LoVo (cell line): ENCODE results near the gene MTFR1L.
A peak's percentile ranks its signal among the peaks of the same experiment; 100 is the strongest.

Experiments used
- DNase-seq: peaks from one replicate; pipeline ENCODE4 v3.0.0-alpha.2; 2016; ENCODE audit warnings: low spot score

Gene MTFR1L

GRCh38 chr1:25807480-25808390, 12.0 kb upstream of the MTFR1L start:
- no peak for DNase-seq

GRCh38 chr1:25808481-25809244, 11.1 kb upstream of the MTFR1L start:
- no peak for DNase-seq

- no peak for DNase-seq
Observed at GRCh38 chr1:25809283-25809926, 10.3 kb upstream of the MTFR1L start.

GRCh38 chr1:25809929-25810328, 9.8 kb upstream of the MTFR1L start:
- no peak for DNase-seq

- peak; percentile 55 for DNase-seq
Observed at GRCh38 chr1:25810341-25811299, 9.1 kb upstream of the MTFR1L start.

- no peak for DNase-seq
Observed at GRCh38 chr1:25811384-25812082, 8.2 kb upstream of the MTFR1L start.

- no peak for DNase-seq
Observed at GRCh38 chr1:25813071-25813733, 6.6 kb upstream of the MTFR1L start.

GRCh38 chr1:25813734-25814471, 5.9 kb upstream of the MTFR1L start:
- DNase-seq: no peak

GRCh38 chr1:25814549-25815087, 5.1 kb upstream of the MTFR1L start:
- no peak for DNase-seq

- no peak for DNase-seq
Observed at GRCh38 chr1:25815208-25816111, 4.3 kb upstream of the MTFR1L start.

GRCh38 chr1:25816112-25816718, 3.5 kb upstream of the MTFR1L start:
- DNase-seq: no peak

- DNase-seq: peak; percentile 35
Observed at GRCh38 chr1:25817840-25818501, 1.8 kb upstream of the MTFR1L start.

GRCh38 chr1:25818569-25818968, 1.2 kb upstream of the MTFR1L start:
- DNase-seq: no peak

- peak; percentile 57 for DNase-seq
Observed at GRCh38 chr1:25820247-25821111, 725 bp downstream of the MTFR1L start.

GRCh38 chr1:25821112-25821476, 1.3 kb downstream of the MTFR1L start:
- no peak for DNase-seq

- no peak for DNase-seq
Observed at GRCh38 chr1:25821630-25822091, 1.9 kb downstream of the MTFR1L start.
